ENCODE measurements around the gene DOP1B.

Gene DOP1B

GRCh38 chr21:36163750-36164741, 7.4 kb downstream of the DOP1B start:
- peaks cover 0 to 5% of the 10 kb centered on the region in 2 donors for H3K4me1 ChIP-seq (ENCODE audit: control insufficient read depth in 1 of 2, insufficient read depth in 2 of 2, low read length in 2 of 2)
- no peak overlapping the region for H3K4me3 ChIP-seq (ENCODE audit: low read depth in 1 of 2, low read length in 2 of 2)
- H3K9me3 ChIP-seq (ENCODE audit: control insufficient read depth in 1 of 2, low read length in 2 of 2), result no peaks in the 10 kb centered on the region
- peaks cover 0 to 3% of the 10 kb centered on the region in 2 donors for H3K36me3 ChIP-seq (ENCODE audit: control insufficient read depth in 1 of 2, insufficient read depth in 2 of 2, low read length in 2 of 2)
- no peak overlapping the region for H3K27ac ChIP-seq (ENCODE audit: low read length)
- H3K27me3 ChIP-seq (ENCODE audit: low read depth, low read length), result no peaks in the 10 kb centered on the region

- Histone ChIP-seq H3K9me3 (ENCODE audit: control insufficient read depth in 1 of 2, low read length in 2 of 2) (no peaks in the 10 kb centered on the region), H3K4me3 (ENCODE audit: low read depth in 1 of 2, low read length in 2 of 2) (no peak overlapping the region), H3K36me3 (ENCODE audit: control insufficient read depth in 1 of 2, insufficient read depth in 2 of 2, low read length in 2 of 2) (peaks cover 0 to 13% of the 10 kb centered on the region in 2 donors), H3K27ac (ENCODE audit: low read length) (no peak overlapping the region), H3K4me1 (ENCODE audit: control insufficient read depth in 1 of 2, insufficient read depth in 2 of 2, low read length in 2 of 2) (peaks cover 0 to 5% of the 10 kb centered on the region in 2 donors), H3K27me3 (ENCODE audit: low read depth, low read length) (no peaks in the 10 kb centered on the region)
Measured at GRCh38 chr21:36165356-36165755, 8.7 kb downstream of the DOP1B start.

- Histone ChIP-seq H3K27ac (ENCODE audit: low read length) (no peak overlapping the region), H3K4me1 (ENCODE audit: control insufficient read depth in 1 of 2, insufficient read depth in 2 of 2, low read length in 2 of 2) (peaks cover 0 to 5% of the 10 kb centered on the region in 2 donors), H3K36me3 (ENCODE audit: control insufficient read depth in 1 of 2, insufficient read depth in 2 of 2, low read length in 2 of 2) (peaks cover 0 to 19% of the 10 kb centered on the region in 2 donors), H3K27me3 (ENCODE audit: low read depth, low read length) (no peaks in the 10 kb centered on the region), H3K4me3 (ENCODE audit: low read depth in 1 of 2, low read length in 2 of 2) (no peak overlapping the region), H3K9me3 (ENCODE audit: control insufficient read depth in 1 of 2, low read length in 2 of 2) (no peaks in the 10 kb centered on the region)
Measured at GRCh38 chr21:36166705-36167104, 10.1 kb downstream of the DOP1B start.

GRCh38 chr21:36167541-36167940, 10.9 kb downstream of the DOP1B start:
- no peaks in the 10 kb centered on the region for H3K27me3 ChIP-seq (ENCODE audit: low read depth, low read length)
- H3K4me3 ChIP-seq (ENCODE audit: low read depth in 1 of 2, low read length in 2 of 2), result no peak overlapping the region
- H3K36me3 ChIP-seq (ENCODE audit: control insufficient read depth in 1 of 2, insufficient read depth in 2 of 2, low read length in 2 of 2), result peaks cover 0 to 19% of the 10 kb centered on the region in 2 donors
- no peaks in the 10 kb centered on the region for H3K9me3 ChIP-seq (ENCODE audit: control insufficient read depth in 1 of 2, low read length in 2 of 2)
- peaks cover 0 to 5% of the 10 kb centered on the region in 2 donors for H3K4me1 ChIP-seq (ENCODE audit: control insufficient read depth in 1 of 2, insufficient read depth in 2 of 2, low read length in 2 of 2)
- H3K27ac ChIP-seq (ENCODE audit: low read length), result no peak overlapping the region

- no peak overlapping the region for H3K4me3 ChIP-seq (ENCODE audit: low read depth in 1 of 2, low read length in 2 of 2)
- H3K4me1 ChIP-seq (ENCODE audit: control insufficient read depth in 1 of 2, insufficient read depth in 2 of 2, low read length in 2 of 2), result no peaks in the 10 kb centered on the region
- H3K36me3 ChIP-seq (ENCODE audit: control insufficient read depth in 1 of 2, insufficient read depth in 2 of 2, low read length in 2 of 2), result peaks cover 0 to 19% of the 10 kb centered on the region in 2 donors
- no peaks in the 10 kb centered on the region for H3K27me3 ChIP-seq (ENCODE audit: low read depth, low read length)
- H3K9me3 ChIP-seq (ENCODE audit: control insufficient read depth in 1 of 2, low read length in 2 of 2), result no peaks in the 10 kb centered on the region
- H3K27ac ChIP-seq (ENCODE audit: low read length), result no peak overlapping the region
Measured at GRCh38 chr21:36169470-36170128, 13.0 kb downstream of the DOP1B start.

GRCh38 chr21:36170823-36171222, 14.2 kb downstream of the DOP1B start:
- Histone ChIP-seq H3K4me1 (ENCODE audit: control insufficient read depth in 1 of 2, insufficient read depth in 2 of 2, low read length in 2 of 2) (no peaks in the 10 kb centered on the region), H3K27ac (ENCODE audit: low read length) (no peak overlapping the region), H3K36me3 (ENCODE audit: control insufficient read depth in 1 of 2, insufficient read depth in 2 of 2, low read length in 2 of 2) (peaks cover 0 to 19% of the 10 kb centered on the region in 2 donors), H3K4me3 (ENCODE audit: low read depth in 1 of 2, low read length in 2 of 2) (no peak overlapping the region), H3K27me3 (ENCODE audit: low read depth, low read length) (no peaks in the 10 kb centered on the region), H3K9me3 (ENCODE audit: control insufficient read depth in 1 of 2, low read length in 2 of 2) (no peaks in the 10 kb centered on the region)

- Histone ChIP-seq H3K36me3 (ENCODE audit: control insufficient read depth in 1 of 2, insufficient read depth in 2 of 2, low read length in 2 of 2) (peaks cover 0 to 19% of the 10 kb centered on the region in 2 donors), H3K27ac (ENCODE audit: low read length) (no peak overlapping the region), H3K9me3 (ENCODE audit: control insufficient read depth in 1 of 2, low read length in 2 of 2) (no peaks in the 10 kb centered on the region), H3K27me3 (ENCODE audit: low read depth, low read length) (no peaks in the 10 kb centered on the region), H3K4me3 (ENCODE audit: low read depth in 1 of 2, low read length in 2 of 2) (no peak overlapping the region), H3K4me1 (ENCODE audit: control insufficient read depth in 1 of 2, insufficient read depth in 2 of 2, low read length in 2 of 2) (no peaks in the 10 kb centered on the region)
Measured at GRCh38 chr21:36171336-36171735, 14.7 kb downstream of the DOP1B start.

- Histone ChIP-seq H3K27ac (ENCODE audit: low read length) (no peak overlapping the region), H3K4me1 (ENCODE audit: control insufficient read depth in 1 of 2, insufficient read depth in 2 of 2, low read length in 2 of 2) (no peaks in the 10 kb centered on the region), H3K36me3 (ENCODE audit: control insufficient read depth in 1 of 2, insufficient read depth in 2 of 2, low read length in 2 of 2) (peaks cover 0 to 19% of the 10 kb centered on the region in 2 donors), H3K27me3 (ENCODE audit: low read depth, low read length) (no peaks in the 10 kb centered on the region), H3K9me3 (ENCODE audit: control insufficient read depth in 1 of 2, low read length in 2 of 2) (no peaks in the 10 kb centered on the region), H3K4me3 (ENCODE audit: low read depth in 1 of 2, low read length in 2 of 2) (no peak overlapping the region)
Measured at GRCh38 chr21:36171741-36172331, 15.2 kb downstream of the DOP1B start.

GRCh38 chr21:36174780-36175179, 18.2 kb downstream of the DOP1B start:
- H3K4me1 ChIP-seq (ENCODE audit: control insufficient read depth in 1 of 2, insufficient read depth in 2 of 2, low read length in 2 of 2), result no peaks in the 10 kb centered on the region
- no peak overlapping the region for H3K27ac ChIP-seq (ENCODE audit: low read length)
- no peaks in the 10 kb centered on the region for H3K27me3 ChIP-seq (ENCODE audit: low read depth, low read length)
- H3K9me3 ChIP-seq (ENCODE audit: control insufficient read depth in 1 of 2, low read length in 2 of 2), result no peaks in the 10 kb centered on the region
- H3K4me3 ChIP-seq (ENCODE audit: low read depth in 1 of 2, low read length in 2 of 2), result no peak overlapping the region
- peaks cover 0 to 9% of the 10 kb centered on the region in 2 donors for H3K36me3 ChIP-seq (ENCODE audit: control insufficient read depth in 1 of 2, insufficient read depth in 2 of 2, low read length in 2 of 2)

GRCh38 chr21:36175771-36176565, 19.3 kb downstream of the DOP1B start:
- Histone ChIP-seq H3K27ac (ENCODE audit: low read length) (no peak overlapping the region), H3K36me3 (ENCODE audit: control insufficient read depth in 1 of 2, insufficient read depth in 2 of 2, low read length in 2 of 2) (peaks cover 0 to 3% of the 10 kb centered on the region in 2 donors), H3K9me3 (ENCODE audit: control insufficient read depth in 1 of 2, low read length in 2 of 2) (no peaks in the 10 kb centered on the region), H3K27me3 (ENCODE audit: low read depth, low read length) (no peaks in the 10 kb centered on the region), H3K4me3 (ENCODE audit: low read depth in 1 of 2, low read length in 2 of 2) (no peak overlapping the region), H3K4me1 (ENCODE audit: control insufficient read depth in 1 of 2, insufficient read depth in 2 of 2, low read length in 2 of 2) (no peaks in the 10 kb centered on the region)

Data from muscle layer of duodenum (tissue), 2 donors.